ENCODE data around the gene MVB12B. TPM values are rescaled to one million over a fixed set of nuclear protein-coding genes. Genes with fewer than 3 reads are reported as not detected.

MVB12B gene
- polyA plus RNA-seq, 1 experiment = 4.4 TPM

DNA sequence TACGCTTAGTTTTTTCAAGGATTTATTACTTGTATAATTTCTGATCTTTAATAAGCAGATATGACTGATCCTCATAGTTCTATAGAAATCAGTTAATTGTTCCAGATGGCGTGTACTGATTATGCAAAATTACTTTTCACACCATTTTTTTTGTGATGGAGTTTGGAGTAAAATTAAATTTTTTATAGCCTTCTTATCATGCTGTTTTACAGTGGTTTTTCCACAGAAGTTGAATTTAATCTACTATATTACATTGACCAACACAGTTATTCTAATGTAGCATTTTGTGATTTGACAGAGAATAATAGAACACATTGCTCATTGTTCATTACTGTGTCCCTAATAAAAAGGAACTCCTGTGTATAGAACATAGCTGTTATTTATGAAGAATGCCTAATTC, 111.1 kb downstream of the MVB12B start:
- no peak overlapping the region for H3K27ac ChIP-seq (ENCODE audit: low read depth, low read length)
- no peak for DNase-seq (ENCODE audit: low read depth, low spot score)
- H3K9me3 ChIP-seq (ENCODE audit: control insufficient read depth, insufficient read depth, low read length) = no peaks in the 10 kb centered on the region; the same call in 1 of the 2 replicates
- TF ChIP-seq, protein P1, sequence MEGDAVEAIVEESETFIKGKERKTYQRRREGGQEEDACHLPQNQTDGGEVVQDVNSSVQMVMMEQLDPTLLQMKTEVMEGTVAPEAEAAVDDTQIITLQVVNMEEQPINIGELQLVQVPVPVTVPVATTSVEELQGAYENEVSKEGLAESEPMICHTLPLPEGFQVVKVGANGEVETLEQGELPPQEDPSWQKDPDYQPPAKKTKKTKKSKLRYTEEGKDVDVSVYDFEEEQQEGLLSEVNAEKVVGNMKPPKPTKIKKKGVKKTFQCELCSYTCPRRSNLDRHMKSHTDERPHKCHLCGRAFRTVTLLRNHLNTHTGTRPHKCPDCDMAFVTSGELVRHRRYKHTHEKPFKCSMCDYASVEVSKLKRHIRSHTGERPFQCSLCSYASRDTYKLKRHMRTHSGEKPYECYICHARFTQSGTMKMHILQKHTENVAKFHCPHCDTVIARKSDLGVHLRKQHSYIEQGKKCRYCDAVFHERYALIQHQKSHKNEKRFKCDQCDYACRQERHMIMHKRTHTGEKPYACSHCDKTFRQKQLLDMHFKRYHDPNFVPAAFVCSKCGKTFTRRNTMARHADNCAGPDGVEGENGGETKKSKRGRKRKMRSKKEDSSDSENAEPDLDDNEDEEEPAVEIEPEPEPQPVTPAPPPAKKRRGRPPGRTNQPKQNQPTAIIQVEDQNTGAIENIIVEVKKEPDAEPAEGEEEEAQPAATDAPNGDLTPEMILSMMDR (IDR thresholded peaks at IDR 0.05; ENCODE audit: low read depth, low read length) = no peak
- CTCF ChIA-PET = interaction anchor here (0.6 kb wide), 1 partner anchor 53 kb away, joined by 3 read pairs; no protein-coding TSS in a partner anchor
- no peak overlapping the region for H3K4me3 ChIP-seq (ENCODE audit: low read depth, low read length)
- POLR2A ChIA-PET = no interaction called here
- no peaks in the 10 kb centered on the region for H3K27me3 ChIP-seq (ENCODE audit: control insufficient read depth, insufficient read depth, low read length)

- no peaks in the 10 kb centered on the region for H3K27me3 ChIP-seq (ENCODE audit: control insufficient read depth, insufficient read depth, low read length)
- no peaks in the 10 kb centered on the region; the same call in 1 of the 2 replicates for H3K9me3 ChIP-seq (ENCODE audit: control insufficient read depth, insufficient read depth, low read length)
- TF ChIP-seq, protein P1 (IDR thresholded peaks at IDR 0.05; ENCODE audit: low read depth, low read length) = no peak
- no peak for DNase-seq (ENCODE audit: low read depth, low spot score)
- POLR2A ChIA-PET = no interaction called here
- no peak overlapping the region for H3K4me3 ChIP-seq (ENCODE audit: low read depth, low read length)
- H3K27ac ChIP-seq (ENCODE audit: low read depth, low read length) = no peak overlapping the region
- CTCF ChIA-PET = interaction anchor here (0.5 to 1.7 kb wide), 2 partner anchors 52 to 61 kb away, joined by 3 to 6 read pairs; no protein-coding TSS in a partner anchor
Observed at GRCh38 chr9:126438741-126439401, 112.2 kb downstream of the MVB12B start.

DNA sequence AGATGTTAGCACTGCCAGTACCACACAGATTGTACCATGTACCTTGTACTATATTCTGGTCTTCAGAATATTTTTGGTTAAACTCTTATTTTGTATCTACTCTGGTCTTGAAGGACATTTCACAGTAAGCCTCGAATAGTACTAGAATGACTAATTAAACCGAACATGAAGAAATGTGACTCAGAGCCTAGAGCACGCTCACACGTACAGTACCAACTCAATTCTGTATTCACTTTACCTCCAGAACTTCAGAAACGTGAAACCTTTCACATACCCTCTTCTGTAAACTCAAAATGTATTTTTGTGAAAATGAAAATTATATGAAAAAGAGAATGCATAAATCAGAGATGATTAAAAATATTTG, 112.8 kb downstream of the MVB12B start:
- TF ChIP-seq, protein P1 (IDR thresholded peaks at IDR 0.05; ENCODE audit: low read depth, low read length) = no peak
- no peaks in the 10 kb centered on the region; the same call in 1 of the 2 replicates for H3K9me3 ChIP-seq (ENCODE audit: control insufficient read depth, insufficient read depth, low read length)
- H3K27ac ChIP-seq (ENCODE audit: low read depth, low read length) = no peak overlapping the region
- ChIA-PET CTCF (interaction anchor here (1.0 to 1.7 kb wide), 2 partner anchors 40 to 52 kb away, joined by 3 to 6 read pairs; no protein-coding TSS in a partner anchor), POLR2A (no interaction called here)
- peak; percentile 21 for DNase-seq (ENCODE audit: low read depth, low spot score)
- H3K4me3 ChIP-seq (ENCODE audit: low read depth, low read length) = no peak overlapping the region
- H3K27me3 ChIP-seq (ENCODE audit: control insufficient read depth, insufficient read depth, low read length) = no peaks in the 10 kb centered on the region

DNA sequence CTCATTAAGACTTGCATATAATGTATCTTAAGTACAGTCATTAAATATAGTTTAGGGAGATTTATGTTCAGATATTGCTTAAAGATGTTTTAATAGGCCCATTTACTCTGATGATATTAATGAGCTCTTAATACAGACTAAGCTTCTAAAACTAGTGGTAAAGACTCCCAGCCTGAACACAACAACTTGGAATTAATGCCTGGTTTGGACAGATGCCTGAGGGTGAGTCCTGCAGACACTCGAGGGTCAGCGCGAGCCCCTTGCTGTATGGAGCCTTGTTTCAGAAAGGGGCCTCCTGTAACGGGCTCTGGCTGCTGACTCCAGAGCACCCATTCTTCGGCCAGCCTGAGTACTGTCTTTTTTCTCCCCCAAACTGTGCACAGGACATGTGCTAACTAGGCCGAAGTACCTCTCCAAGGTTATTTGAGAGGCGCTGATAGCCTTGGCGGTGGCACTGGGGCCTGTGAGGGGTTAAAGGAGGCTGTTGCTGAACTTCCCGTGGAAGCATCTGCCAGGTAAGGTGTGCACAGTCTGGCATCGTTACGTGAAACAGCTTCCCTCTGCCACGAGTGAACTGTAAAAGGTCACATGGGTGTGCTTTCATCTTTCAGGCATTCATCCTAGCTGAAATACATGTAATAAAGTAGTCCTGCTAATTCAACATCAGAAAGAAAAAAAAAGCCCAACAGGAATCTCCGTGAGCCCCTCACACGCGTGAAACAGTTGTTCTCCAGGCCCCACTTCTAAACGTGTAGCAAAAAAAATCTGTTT, 113.4 kb downstream of the MVB12B start:
- Histone ChIP-seq H3K27me3 (ENCODE audit: control insufficient read depth, insufficient read depth, low read length) (no peaks in the 10 kb centered on the region), H3K9me3 (ENCODE audit: control insufficient read depth, insufficient read depth, low read length) (no peaks in the 10 kb centered on the region; the same call in 1 of the 2 replicates), H3K4me3 (ENCODE audit: low read depth, low read length) (no peak overlapping the region), H3K27ac (ENCODE audit: low read depth, low read length) (no peak overlapping the region)
- POLR2A ChIA-PET = no interaction called here
- TF ChIP-seq, protein P1 (IDR thresholded peaks at IDR 0.05; ENCODE audit: low read depth, low read length) = no peak
- CTCF ChIA-PET = interaction anchor here (1.0 to 1.7 kb wide), 2 partner anchors 41 to 51 kb away, joined by 3 to 6 read pairs; no protein-coding TSS in a partner anchor
- no peak for DNase-seq (ENCODE audit: low read depth, low spot score)

- TF ChIP-seq, protein P1 (IDR thresholded peaks at IDR 0.05; ENCODE audit: low read depth, low read length) = no peak
- no peak overlapping the region for H3K4me3 ChIP-seq (ENCODE audit: low read depth, low read length)
- H3K27ac ChIP-seq (ENCODE audit: low read depth, low read length) = no peak overlapping the region
- POLR2A ChIA-PET = no interaction called here
- no peaks in the 10 kb centered on the region for H3K27me3 ChIP-seq (ENCODE audit: control insufficient read depth, insufficient read depth, low read length)
- DNase-seq (ENCODE audit: low read depth, low spot score) = no peak
- H3K9me3 ChIP-seq (ENCODE audit: control insufficient read depth, insufficient read depth, low read length) = no peaks in the 10 kb centered on the region; the same call in 1 of the 2 replicates
- CTCF ChIA-PET = no interaction called here
Observed at GRCh38 chr9:126440940-126441339, 114.3 kb downstream of the MVB12B start.

All from AG04450 (cell line).